Panc1 (cell line): ENCODE data around the gene BCAS3. TPM values are rescaled to one million over a fixed set of nuclear protein-coding genes. Genes with fewer than 3 reads are reported as not detected.

Experiments
- ATAC-seq: fragments of 200-7000 bp; cut with Tn5 transposase; 2 replicates; pipeline ENCODE4 v1.9.1; 2020; ENCODE audit warnings: mild to moderate bottlenecking, moderate library complexity
- BruUV-seq: library from RNA; stranded (reverse); fragments of 400-500 nt; replicated peaks from 2 replicates; lab custom pipeline; 2021; lab: Mats Ljungman, UMichigan
- CTCF ChIA-PET: fragments of 300-600 bp; sonication (Branson Sonifier 250); formaldehyde crosslinking; loops from one replicate; lab custom pipeline; 2022; ENCODE audit warnings: antibody characterized with exemption; lab: Charles Lee
- POLR2A ChIA-PET: fragments of 300-600 bp; sonication (Branson Sonifier 250); formaldehyde crosslinking; loops from one replicate; lab custom pipeline; 2022; ENCODE audit warnings: antibody characterized with exemption; lab: Charles Lee
- DNase-seq: peaks from one replicate; pipeline ENCODE4 v3.0.0-alpha.2; 2010; ENCODE audit warnings: low read depth, low spot score
- H3K27ac ChIP-seq: 2 replicates; pipeline ENCODE4 v1.5.1; 2011; ENCODE audit warnings: mild to moderate bottlenecking, low read length, inconsistent platforms
- H3K27me3 ChIP-seq: fragments of 200-500 bp; sonication (Bioruptor generic); 2 replicates; pipeline ENCODE4 v1.6.0; 2014; ENCODE audit warnings: low read length, inconsistent platforms; ENCODE audit not compliant: control insufficient read depth, insufficient read depth
- H3K36me3 ChIP-seq: fragments of 200-500 bp; sonication (Bioruptor generic); 2 replicates; pipeline ENCODE4 v1.5.1; 2014; ENCODE audit warnings: inconsistent platforms, mild to moderate bottlenecking, low read length, moderate library complexity; ENCODE audit not compliant: control insufficient read depth, insufficient read depth
- H3K4me1 ChIP-seq: 2 replicates; pipeline ENCODE4 v1.5.1; 2011; ENCODE audit warnings: inconsistent platforms, mild to moderate bottlenecking, low read length, moderate library complexity; ENCODE audit not compliant: control insufficient read depth, insufficient read depth
- H3K4me3 ChIP-seq, 2 experiments: 2 replicates each; pipeline ENCODE4 v1.5.1; 2011 to 2012; ENCODE audit warnings: low read depth in 2 of 2, low read length in 2 of 2, mild to moderate bottlenecking in 2 of 2, inconsistent platforms in 1 of 2, moderate library complexity in 1 of 2
- H3K9me3 ChIP-seq: fragments of 200-500 bp; sonication (Bioruptor generic); 2 replicates; pipeline ENCODE4 v1.5.1; 2014; ENCODE audit warnings: low read depth, mild to moderate bottlenecking, inconsistent platforms, low read length, moderate library complexity; ENCODE audit not compliant: control insufficient read depth, insufficient read depth
- POLR2AphosphoS5 ChIP-seq: IDR thresholded peaks from 2 replicates; pipeline ENCODE4 v1.6.1; 2012; ENCODE audit warnings: mild to moderate bottlenecking, low read depth, low read length, moderate library complexity
- SIN3A ChIP-seq: IDR thresholded peaks from 2 replicates; pipeline ENCODE4 v1.6.1; 2012; ENCODE audit warnings: low read depth, mild to moderate bottlenecking, low read length, moderate library complexity, borderline replicate concordance; ENCODE audit not compliant: insufficient read depth
- TCF7L2 ChIP-seq: IDR thresholded peaks from 2 replicates; pipeline ENCODE4 v1.6.1; 2011; ENCODE audit warnings: mild to moderate bottlenecking, low read depth, low read length, inconsistent platforms
- in situ Hi-C: cut with HindIII; loops from 2 replicates; pipeline ENCODE4 v1.10.0; 2016; ENCODE audit warnings: low sequenced_read_pairs, low pct_unique_long_range_greater_than_20kb
- intact Hi-C: fragments of 100-400 bp; cut with micrococcal nuclease; formaldehyde crosslinking; loops from one replicate; pipeline ENCODE4 v1.10.0; 2022; ENCODE audit not compliant: unreplicated experiment
- total RNA-seq: library from RNA; stranded (reverse); gene quantifications from one replicate; pipeline ENCODE4 v1.2.1, GENCODE V29; 2021; ENCODE audit not compliant: unreplicated experiment
- TF ChIP-seq, protein P1 (sequence below): fragments of 450-650 bp; IDR thresholded peaks from 2 replicates; pipeline ENCODE4 v1.5.1; 2017; ENCODE audit warnings: mild to moderate bottlenecking
- TF ChIP-seq, protein P2 (sequence below), 2 experiments: IDR thresholded peaks; 2 replicates each; pipeline ENCODE4 v1.6.1; 2011 to 2012; ENCODE audit warnings: low read depth in 2 of 2, control low read depth in 1 of 2, low read length in 1 of 2, mild to moderate bottlenecking in 1 of 2, moderate library complexity in 1 of 2; ENCODE audit not compliant: insufficient read depth in 1 of 2

BCAS3 gene
- total RNA-seq, 1 experiment from 2014 or later, result 9.3 TPM

DNA sequence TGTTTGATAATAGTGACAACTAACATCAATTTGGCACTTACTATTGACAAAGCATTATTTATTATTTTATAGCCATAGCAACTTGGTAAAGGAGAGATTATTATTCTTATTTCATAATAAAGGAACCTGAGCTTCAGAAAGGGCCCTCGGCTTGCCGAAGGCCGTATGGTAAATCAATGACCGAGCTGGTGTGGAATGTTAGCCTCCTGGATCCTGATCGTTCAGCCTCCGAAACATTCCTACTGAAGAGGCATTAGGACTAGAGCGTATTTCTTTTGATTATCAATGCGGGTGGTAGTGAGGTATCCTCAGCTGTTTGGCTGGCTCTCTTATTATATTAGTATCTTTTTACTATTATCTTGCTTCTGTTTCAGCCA lies 522.7 kb downstream of the BCAS3 start:
- DNase-seq (no peak), ATAC-seq (no peak)
- Histone ChIP-seq H3K27me3 (no peaks in the 10 kb centered on the region), H3K4me3 (no peak overlapping the region), H3K4me1 (peaks cover 28% of the 10 kb centered on the region), H3K36me3 (no peaks in the 10 kb centered on the region), H3K27ac (peak overlapping the region; percentile 91), H3K9me3 (no peaks in the 10 kb centered on the region)
- intact Hi-C loops, result no loop called here
- POLR2A ChIA-PET, result no interaction called here
- in situ Hi-C loops, result no loop called here
- TF ChIP-seq, protein P1, sequence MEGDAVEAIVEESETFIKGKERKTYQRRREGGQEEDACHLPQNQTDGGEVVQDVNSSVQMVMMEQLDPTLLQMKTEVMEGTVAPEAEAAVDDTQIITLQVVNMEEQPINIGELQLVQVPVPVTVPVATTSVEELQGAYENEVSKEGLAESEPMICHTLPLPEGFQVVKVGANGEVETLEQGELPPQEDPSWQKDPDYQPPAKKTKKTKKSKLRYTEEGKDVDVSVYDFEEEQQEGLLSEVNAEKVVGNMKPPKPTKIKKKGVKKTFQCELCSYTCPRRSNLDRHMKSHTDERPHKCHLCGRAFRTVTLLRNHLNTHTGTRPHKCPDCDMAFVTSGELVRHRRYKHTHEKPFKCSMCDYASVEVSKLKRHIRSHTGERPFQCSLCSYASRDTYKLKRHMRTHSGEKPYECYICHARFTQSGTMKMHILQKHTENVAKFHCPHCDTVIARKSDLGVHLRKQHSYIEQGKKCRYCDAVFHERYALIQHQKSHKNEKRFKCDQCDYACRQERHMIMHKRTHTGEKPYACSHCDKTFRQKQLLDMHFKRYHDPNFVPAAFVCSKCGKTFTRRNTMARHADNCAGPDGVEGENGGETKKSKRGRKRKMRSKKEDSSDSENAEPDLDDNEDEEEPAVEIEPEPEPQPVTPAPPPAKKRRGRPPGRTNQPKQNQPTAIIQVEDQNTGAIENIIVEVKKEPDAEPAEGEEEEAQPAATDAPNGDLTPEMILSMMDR, result no peak
- TF ChIP-seq SIN3A (no peak), TCF7L2 (no peak), POLR2AphosphoS5 (no peak)
- TF ChIP-seq, protein P2, sequence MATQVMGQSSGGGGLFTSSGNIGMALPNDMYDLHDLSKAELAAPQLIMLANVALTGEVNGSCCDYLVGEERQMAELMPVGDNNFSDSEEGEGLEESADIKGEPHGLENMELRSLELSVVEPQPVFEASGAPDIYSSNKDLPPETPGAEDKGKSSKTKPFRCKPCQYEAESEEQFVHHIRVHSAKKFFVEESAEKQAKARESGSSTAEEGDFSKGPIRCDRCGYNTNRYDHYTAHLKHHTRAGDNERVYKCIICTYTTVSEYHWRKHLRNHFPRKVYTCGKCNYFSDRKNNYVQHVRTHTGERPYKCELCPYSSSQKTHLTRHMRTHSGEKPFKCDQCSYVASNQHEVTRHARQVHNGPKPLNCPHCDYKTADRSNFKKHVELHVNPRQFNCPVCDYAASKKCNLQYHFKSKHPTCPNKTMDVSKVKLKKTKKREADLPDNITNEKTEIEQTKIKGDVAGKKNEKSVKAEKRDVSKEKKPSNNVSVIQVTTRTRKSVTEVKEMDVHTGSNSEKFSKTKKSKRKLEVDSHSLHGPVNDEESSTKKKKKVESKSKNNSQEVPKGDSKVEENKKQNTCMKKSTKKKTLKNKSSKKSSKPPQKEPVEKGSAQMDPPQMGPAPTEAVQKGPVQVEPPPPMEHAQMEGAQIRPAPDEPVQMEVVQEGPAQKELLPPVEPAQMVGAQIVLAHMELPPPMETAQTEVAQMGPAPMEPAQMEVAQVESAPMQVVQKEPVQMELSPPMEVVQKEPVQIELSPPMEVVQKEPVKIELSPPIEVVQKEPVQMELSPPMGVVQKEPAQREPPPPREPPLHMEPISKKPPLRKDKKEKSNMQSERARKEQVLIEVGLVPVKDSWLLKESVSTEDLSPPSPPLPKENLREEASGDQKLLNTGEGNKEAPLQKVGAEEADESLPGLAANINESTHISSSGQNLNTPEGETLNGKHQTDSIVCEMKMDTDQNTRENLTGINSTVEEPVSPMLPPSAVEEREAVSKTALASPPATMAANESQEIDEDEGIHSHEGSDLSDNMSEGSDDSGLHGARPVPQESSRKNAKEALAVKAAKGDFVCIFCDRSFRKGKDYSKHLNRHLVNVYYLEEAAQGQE (IDR thresholded peaks at IDR 0.05; ENCODE audit: insufficient read depth in 1 of 2, low read depth in 2 of 2, low read length in 1 of 2), result no peak
- CTCF ChIA-PET, result no interaction called here
- BruUV-seq, result no TSS peak

DNA sequence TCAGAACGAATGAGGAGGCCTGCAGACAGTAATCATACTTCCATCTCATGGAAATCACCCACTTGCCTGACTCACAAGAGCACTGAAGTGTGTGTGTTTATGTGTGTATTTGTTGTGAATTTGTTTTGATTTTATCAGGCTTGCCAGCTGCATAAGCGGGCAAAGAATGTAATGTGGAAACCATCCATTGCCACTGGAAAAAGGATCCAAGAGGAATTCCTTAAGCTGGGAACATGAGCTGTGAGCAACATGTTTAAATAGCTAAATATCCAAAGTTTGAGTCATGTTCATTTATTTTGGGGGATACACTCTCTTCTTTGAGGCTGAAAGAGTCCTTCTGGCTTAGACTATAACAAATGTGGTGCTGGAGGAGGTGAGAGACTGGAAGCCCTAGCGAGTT lies 523.6 kb downstream of the BCAS3 start:
- Histone ChIP-seq H3K27me3 (no peaks in the 10 kb centered on the region), H3K27ac (peak overlapping the region; percentile 91), H3K4me1 (peaks cover 34% of the 10 kb centered on the region), H3K36me3 (no peaks in the 10 kb centered on the region), H3K4me3 (peak overlapping the region in 1 of 2 experiments; percentile 38; a peak in 3 of 4 replicates), H3K9me3 (no peaks in the 10 kb centered on the region)
- in situ Hi-C loops, result no loop called here
- ChIA-PET POLR2A (interaction anchor here (0.7 kb wide), 1 partner anchor 74 kb away, joined by 6 read pairs; no protein-coding TSS in a partner anchor), CTCF (no interaction called here)
- intact Hi-C loops, result no loop called here
- peak; percentile 96 for ATAC-seq
- TF ChIP-seq, protein P1, result no peak
- TF ChIP-seq POLR2AphosphoS5, result peak; percentile 75
- TF ChIP-seq SIN3A, result no peak
- TF ChIP-seq, protein P2 (IDR thresholded peaks at IDR 0.05; ENCODE audit: insufficient read depth in 1 of 2, low read depth in 2 of 2, low read length in 1 of 2), result peak in 1 of 2 experiments; percentile 45; a peak in 1 of 4 replicates
- peak; percentile 72 for TF ChIP-seq TCF7L2
- no TSS peak for BruUV-seq
- peak; percentile 60 for DNase-seq
